Heart left ventricle (tissue), 13 donors: ENCODE measurements around the gene NEDD9.

Source experiments
- CTCF ChIP-seq, 12 donors: fragments of 200-600 bp; sonication (generic) in 4 of 12; IDR thresholded peaks; one replicate each; pipeline versions ENCODE4 v1.5.0 to v1.8.0; 2018 to 2022; ENCODE audit warnings: antibody characterized with exemption in 12 of 12, mild to moderate bottlenecking in 5 of 12
- POLR2A ChIP-seq, 2 donors: fragments of 450-650 bp; IDR thresholded peaks; one replicate each; pipeline ENCODE4 v1.6.1; 2017; ENCODE audit warnings: antibody characterized with exemption in 2 of 2, mild to moderate bottlenecking in 2 of 2, moderate library complexity in 2 of 2
- donor health status: ischemic (EF 13 %, LVEDD 7.1; RV severe dilation, severe dysfunction).
- donor health status: DM: no; HTN: yes; CAD: no.
- donor health status: DM: no; HTN: no; CAD: no.
- donor health status: ischemic (EF 25% LVEDD 6.9; RV normal size, moderate dysfunction).
- donor health status: ischemic (EF 25% LVEDD 5.7; RV mildly dilated, moderate dysfunction).
- donor health status: ischemic (EF 35%, LVEDD 5.7; RV mildly dilated, moderate dysfunction).
- donor health status: nonischemic (EF 11% LVEDD 7.7; RV severe dilation, severe dysfunction).
- donor health status: DM: yes; HTN: yes; CAD: no.
- donor health status: PGD.
- donor health status: ischemic (EF 29% LVEDD 5.4; RV normal size, mild dysfunction).
- donor health status: nonischemic (EF 23%, LVEDD 6.1; RV moderate dilation, normal function).

- TF ChIP-seq POLR2A (IDR thresholded peaks at IDR 0.05) = no peak
- TF ChIP-seq CTCF (IDR thresholded peaks at IDR 0.05) = no peak
These were observed 41.7 kb downstream of the NEDD9 start for GRCh38 chr6:11190625-11191245.
